GM19463 (cell line): ENCODE results near the gene COL4A1.

Source experiments
- ATAC-seq: cut with Tn5 transposase; IDR thresholded peaks from one replicate; pipeline ENCODE4 v1.9.1; 2021; ENCODE audit warnings: mild to moderate bottlenecking, moderate library complexity; ENCODE audit not compliant: unreplicated experiment

The COL4A1 gene

GRCh38 chr13:110310541-110311442 lies 3.8 kb upstream of the COL4A1 start:
- no peak for ATAC-seq

GRCh38 chr13:110309661-110310524 lies 2.9 kb upstream of the COL4A1 start:
- no peak for ATAC-seq

- ATAC-seq = no peak
These were observed 1.9 kb upstream of the COL4A1 start for GRCh38 chr13:110308656-110309359.

- no peak for ATAC-seq
These were observed 1.1 kb upstream of the COL4A1 start for GRCh38 chr13:110307767-110308655.

- no peak for ATAC-seq
These were observed 507 bp downstream of the COL4A1 start for GRCh38 chr13:110306340-110306959.

GRCh38 chr13:110305949-110306339 lies 1.0 kb downstream of the COL4A1 start:
- ATAC-seq = no peak

- no peak for ATAC-seq
These were observed 1.4 kb downstream of the COL4A1 start for GRCh38 chr13:110305544-110305943.

GRCh38 chr13:110305001-110305400 lies 2.0 kb downstream of the COL4A1 start:
- ATAC-seq = no peak

GRCh38 chr13:110304256-110304655 lies 2.7 kb downstream of the COL4A1 start:
- ATAC-seq = no peak

GRCh38 chr13:110303644-110304043 lies 3.3 kb downstream of the COL4A1 start:
- ATAC-seq = no peak

GRCh38 chr13:110302997-110303396 lies 4.0 kb downstream of the COL4A1 start:
- ATAC-seq = no peak

GRCh38 chr13:110301606-110302553 lies 5.1 kb downstream of the COL4A1 start:
- ATAC-seq = no peak

- ATAC-seq = no peak
These were observed 5.9 kb downstream of the COL4A1 start for GRCh38 chr13:110301083-110301482.

- ATAC-seq = no peak
These were observed 6.7 kb downstream of the COL4A1 start for GRCh38 chr13:110300090-110300815.

GRCh38 chr13:110299283-110299840 lies 7.6 kb downstream of the COL4A1 start:
- ATAC-seq = no peak

GRCh38 chr13:110298505-110299282 lies 8.3 kb downstream of the COL4A1 start:
- no peak for ATAC-seq
